Neural cell (in vitro differentiated cells): Measurements from ENCODE around the gene DPPA2.

Source experiments
- EP300 ChIP-seq: fragments of 450-650 bp; conservative IDR thresholded peaks from 2 replicates; pipeline ENCODE4 v1.6.1; 2014; ENCODE audit warnings: antibody characterized with exemption, mild to moderate bottlenecking, moderate library complexity; ENCODE audit not compliant: poor library complexity, severe bottlenecking
- TAF1 ChIP-seq: IDR thresholded peaks from 2 replicates; pipeline ENCODE4 v1.6.1; 2012; ENCODE audit warnings: low read depth
- TF ChIP-seq, protein P1 (sequence below): fragments of 450-650 bp; IDR thresholded peaks from 2 replicates; pipeline ENCODE4 v1.5.1; 2014; ENCODE audit warnings: antibody characterized with exemption, mild to moderate bottlenecking, moderate library complexity; ENCODE audit not compliant: poor library complexity, severe bottlenecking

DNA sequence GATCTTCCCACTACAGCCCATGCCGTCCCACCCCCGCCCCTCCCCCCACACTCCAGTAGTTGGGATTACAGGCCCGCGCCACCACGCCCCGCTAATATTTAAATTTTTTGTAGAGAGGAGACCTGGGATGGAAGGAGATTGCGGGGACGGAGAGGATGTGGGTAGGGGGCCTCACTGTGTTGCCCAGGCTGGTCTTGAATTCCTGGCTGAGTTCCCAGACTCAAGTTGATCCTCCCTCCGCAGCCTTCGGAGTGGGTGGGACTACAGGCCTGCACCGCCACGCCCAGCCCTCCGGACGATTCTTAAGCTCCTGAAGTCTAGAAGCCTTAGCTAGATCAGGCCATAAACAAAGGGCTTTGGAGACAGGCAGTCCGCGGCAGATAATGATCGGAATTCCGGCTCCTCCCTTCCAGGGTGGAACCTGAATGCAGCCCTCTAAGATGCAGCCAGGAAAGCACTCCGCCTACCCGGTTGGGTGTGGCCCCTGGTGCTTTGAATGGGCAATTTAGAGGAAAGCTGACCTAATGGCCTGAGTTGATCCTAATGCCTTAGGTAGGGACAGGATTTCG is at the start of gene DPPA2:
- TF ChIP-seq EP300 (no peak), TAF1 (no peak)
- TF ChIP-seq, protein P1, sequence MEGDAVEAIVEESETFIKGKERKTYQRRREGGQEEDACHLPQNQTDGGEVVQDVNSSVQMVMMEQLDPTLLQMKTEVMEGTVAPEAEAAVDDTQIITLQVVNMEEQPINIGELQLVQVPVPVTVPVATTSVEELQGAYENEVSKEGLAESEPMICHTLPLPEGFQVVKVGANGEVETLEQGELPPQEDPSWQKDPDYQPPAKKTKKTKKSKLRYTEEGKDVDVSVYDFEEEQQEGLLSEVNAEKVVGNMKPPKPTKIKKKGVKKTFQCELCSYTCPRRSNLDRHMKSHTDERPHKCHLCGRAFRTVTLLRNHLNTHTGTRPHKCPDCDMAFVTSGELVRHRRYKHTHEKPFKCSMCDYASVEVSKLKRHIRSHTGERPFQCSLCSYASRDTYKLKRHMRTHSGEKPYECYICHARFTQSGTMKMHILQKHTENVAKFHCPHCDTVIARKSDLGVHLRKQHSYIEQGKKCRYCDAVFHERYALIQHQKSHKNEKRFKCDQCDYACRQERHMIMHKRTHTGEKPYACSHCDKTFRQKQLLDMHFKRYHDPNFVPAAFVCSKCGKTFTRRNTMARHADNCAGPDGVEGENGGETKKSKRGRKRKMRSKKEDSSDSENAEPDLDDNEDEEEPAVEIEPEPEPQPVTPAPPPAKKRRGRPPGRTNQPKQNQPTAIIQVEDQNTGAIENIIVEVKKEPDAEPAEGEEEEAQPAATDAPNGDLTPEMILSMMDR = no peak
